Kasumi-1 (cell line): Measurements from ENCODE around the gene CXADR.

Experiments used
- DNase-seq, 2 experiments: peaks; one replicate each; lab custom pipeline; 2025; lab: John Stamatoyannopoulos, UW

The CXADR gene

DNA sequence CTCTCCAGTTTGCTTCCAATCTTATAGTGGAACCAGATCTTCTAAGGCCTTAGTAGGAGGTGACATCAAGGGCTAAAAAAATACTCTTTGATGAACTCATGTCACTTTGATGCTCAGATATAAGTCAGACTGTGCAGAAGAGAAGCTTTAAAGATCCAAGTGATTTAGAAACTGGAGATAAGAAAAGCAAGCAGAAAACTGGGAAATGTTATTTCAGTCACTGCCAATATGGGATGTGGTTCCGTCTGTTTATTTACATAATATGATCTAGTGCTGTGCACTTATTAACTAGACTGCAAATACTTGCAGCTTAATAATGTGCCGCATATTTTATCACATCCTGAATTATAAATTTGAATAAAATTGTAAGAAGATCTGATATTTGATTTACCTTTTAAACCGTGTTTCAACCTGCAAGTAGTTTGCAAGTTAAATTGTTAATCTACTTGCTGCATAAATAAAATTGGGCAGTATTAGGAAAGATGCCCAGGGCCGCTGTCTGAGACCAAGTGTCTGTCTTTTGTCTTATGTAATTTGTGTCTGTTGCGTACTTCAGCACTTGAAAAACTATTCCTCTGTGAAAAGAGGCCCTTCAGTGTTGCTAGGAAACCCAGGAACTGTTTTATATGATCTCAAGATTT is 29.6 kb downstream of the CXADR start:
- no peak for DNase-seq

DNA sequence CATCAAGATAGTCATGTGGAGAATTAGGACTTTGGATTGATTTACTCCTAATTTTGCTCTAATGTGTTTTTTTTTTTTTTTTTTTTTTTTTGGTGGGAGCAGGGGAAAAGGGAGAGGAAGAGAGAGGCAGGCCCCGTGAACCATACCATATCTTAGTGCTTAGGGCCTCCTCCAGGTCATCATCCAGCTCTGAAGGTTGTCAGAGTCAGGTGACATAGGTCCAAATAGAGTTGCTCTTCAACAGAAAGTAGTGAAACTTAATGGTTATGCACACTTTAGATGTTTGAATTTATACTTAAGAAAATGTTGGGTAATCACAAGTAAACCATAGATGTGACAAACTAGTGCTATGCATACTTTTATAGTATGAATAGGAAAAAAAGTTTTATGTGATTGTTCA is 32.2 kb downstream of the CXADR start:
- no peak for DNase-seq

DNA sequence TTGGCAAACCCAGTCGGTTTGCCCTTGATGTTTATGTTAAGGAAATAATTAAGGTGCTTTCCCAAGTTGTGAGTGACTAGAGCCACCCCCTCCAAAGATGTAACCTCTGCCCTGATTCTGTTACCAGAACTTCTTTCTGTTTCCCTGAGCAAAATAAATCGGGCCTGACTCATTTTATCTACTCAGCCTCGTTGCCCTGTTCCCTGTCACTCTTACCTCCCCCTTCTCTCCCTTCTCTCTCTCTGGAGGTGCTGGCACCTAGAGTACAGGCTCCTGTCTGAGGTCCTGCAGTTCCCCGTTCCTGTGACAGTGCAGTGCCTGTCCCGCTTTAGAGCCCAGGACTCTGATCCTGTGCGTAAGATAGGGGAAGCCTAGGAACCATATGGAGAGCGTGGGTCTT is 35.4 kb downstream of the CXADR start:
- DNase-seq: no peak

DNA sequence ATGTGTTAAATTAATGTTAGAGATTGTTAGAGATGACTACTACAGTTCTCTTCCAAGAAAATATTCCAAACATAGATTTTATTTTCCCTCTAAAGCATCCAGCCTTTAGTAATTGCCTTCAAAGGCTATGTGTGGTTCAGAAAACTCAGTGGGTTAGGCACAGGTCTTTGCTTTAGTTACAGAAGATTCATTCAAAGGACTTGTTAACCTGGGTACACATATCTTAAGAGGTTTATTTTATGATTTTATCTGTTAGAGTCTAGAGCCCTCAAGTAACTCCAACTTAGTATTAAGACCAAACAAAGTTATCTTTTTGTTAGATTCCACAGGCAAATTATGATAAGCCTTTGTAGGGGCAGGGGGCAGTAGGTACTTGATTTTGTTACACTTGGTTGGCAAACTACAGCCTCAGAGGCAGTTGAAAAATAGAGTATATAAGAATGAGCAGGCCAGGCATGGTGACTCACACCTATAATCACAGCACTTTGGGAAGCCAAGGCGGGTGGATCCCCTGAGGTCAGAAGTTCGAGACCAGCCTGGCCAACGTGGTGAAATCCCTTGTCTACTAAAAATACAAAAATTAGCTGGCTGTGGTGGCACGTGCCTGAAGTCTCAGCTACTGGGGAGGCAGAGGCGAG is 37.9 kb downstream of the CXADR start:
- DNase-seq: no peak

DNA sequence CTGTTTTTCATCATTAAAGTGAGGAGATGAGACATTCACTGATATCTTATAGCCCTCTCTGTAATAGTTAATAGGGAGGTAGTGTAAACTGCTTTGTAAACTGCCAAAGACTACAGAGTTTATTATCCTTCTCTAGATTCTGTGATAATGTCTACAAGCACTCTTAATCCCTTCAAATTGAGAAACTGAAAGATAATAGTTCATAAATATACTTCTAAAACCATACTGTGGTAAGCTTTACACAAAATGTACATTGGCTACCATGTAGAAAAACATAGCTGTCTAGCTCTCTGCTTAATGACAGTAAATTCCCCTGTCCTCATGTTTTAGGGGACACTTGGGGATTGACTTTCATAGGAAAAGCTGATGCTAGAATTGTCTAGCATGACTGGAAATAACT is 39.6 kb downstream of the CXADR start:
- no peak for DNase-seq

DNA sequence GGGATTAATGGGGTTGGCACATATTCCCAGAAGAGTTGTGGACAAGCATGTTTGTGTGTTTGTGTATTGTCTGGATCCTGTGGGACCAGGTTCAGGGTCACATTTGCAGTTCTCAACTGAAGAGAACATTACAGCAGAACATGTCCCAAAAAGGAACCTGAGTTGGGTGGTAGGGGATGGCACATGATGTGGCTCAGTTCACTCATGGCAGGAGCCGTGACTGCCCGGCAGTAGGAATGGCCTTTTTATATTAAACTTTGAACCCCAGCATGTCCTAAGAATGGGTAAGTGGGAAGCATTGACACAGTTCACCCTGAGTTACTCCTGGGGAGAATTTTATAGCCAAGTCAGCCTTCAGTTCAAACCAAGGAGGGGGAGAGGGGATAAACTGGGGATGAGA is 41.3 kb downstream of the CXADR start:
- DNase-seq: no peak

DNA sequence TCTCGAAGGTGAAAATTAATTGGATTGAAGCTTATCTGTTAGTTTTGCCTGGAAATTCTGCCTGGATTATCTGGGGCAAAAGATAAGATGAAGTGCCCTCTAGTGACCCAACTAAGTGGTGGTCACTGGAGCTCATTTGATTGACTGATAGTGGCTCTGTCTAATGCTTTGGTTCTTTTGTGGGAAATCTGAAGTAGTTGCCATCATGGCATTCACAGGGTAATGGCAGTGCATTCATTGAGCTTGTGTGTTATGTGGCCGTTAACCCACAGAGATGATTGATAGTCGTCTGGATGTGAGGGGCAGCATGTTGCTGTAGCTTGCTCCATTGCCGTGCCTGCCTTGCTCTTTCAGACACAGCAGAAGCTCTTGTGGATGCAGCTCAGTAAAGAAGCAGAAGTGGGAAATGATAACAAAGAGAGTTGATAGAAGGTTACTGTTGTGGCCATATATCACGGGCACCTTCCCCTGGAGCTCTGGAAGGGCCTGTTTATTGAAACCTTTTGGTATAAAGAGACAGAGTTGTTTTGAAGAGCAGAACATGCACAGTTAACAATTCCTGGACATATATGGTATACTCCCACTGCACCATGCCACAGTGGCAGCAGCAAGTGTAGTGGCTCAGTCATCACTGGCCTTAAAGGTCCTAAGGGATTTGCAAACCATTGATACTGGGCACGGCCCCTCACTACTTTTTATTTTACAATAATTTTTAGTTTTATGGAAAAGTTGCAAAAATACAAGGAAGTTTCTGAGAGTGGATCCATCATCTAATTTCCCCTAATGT is 42.0 kb downstream of the CXADR start:
- DNase-seq: no peak

DNA sequence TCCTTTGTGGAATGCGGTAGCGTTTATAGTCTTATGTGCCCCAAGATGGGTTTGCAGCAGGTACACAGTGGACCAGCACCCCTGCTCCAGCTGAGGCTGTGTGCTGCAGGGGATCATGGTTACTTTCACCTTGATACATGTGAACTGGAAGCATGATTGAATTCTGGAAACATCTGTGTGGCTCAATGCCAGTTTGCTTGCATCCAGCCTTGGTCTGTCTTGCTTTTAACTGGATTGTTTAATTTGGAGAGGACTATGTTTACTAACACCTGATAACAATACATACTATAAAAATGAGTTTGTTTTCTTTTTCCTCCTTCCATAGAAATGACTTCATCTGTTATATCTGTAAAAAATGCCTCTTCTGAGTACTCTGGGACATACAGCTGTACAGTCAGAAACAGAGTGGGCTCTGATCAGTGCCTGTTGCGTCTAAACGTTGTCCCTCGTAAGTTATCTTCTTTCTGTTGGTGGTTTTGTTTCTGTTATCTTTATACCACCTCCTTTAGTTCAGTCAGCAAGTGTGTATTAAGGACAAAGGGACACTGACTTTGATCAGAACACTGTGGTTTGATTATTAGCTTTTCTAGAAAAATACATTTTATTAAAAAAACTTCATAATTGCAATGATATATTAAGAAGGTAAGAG is 47.7 kb downstream of the CXADR start:
- DNase-seq: no peak

DNA sequence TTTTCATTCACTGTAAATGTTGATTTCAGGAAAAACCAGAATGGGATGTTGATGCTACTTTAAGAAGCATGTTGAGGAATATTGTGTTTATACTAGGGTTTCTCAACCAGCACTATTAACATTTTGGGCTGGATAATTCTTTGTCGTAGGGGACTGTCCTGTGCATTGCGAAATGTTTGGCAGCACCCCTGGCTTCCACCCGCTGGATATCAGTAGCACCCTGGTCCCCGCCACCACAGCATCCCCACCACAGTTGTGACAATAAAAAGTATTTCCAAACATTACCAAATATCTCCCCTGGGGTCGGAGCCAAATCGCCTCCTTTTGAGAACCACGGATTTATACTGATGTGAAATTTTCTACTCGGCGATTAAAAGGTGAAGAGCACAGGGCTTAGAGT is 57.9 kb downstream of the CXADR start:
- no peak for DNase-seq

DNA sequence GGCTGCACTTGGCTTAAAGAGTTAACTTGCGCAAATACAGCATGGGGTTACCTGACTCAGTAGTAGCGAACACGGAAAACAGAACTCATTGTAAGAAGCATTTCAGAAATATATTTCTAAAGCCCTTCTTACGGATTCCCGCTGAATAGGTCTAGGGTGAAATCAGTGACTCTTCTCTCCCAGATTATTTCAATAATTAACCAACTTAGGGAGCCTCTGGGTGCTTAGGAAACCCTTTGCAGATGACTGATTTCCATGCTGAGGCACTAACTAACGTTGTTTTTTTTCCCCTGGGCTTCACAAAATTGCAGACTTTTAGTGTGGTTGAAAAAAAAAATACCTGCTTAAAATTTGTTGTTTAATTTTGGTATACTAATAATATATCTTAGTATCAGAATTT is 59.6 kb downstream of the CXADR start:
- no peak for DNase-seq

DNA sequence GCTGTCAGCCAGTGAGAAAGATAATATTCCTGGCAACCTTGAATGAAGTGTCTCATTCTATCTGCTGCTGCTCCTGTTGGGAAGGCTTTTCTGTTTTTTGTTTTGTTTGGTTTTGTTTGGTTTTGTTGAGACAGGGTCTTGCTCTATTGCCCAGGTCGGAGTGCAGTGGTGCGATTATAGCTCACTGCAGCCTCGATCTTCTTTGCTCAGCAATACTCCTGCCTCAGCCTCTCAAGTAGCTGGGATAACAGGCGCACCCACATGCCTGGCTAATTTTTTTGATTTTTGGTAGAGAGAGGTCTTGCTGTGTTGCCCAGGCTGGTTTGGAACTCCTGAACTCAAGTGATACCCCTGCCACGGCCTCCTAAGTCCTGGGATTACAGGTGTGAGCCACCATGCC is 62.2 kb downstream of the CXADR start:
- no peak for DNase-seq

DNA sequence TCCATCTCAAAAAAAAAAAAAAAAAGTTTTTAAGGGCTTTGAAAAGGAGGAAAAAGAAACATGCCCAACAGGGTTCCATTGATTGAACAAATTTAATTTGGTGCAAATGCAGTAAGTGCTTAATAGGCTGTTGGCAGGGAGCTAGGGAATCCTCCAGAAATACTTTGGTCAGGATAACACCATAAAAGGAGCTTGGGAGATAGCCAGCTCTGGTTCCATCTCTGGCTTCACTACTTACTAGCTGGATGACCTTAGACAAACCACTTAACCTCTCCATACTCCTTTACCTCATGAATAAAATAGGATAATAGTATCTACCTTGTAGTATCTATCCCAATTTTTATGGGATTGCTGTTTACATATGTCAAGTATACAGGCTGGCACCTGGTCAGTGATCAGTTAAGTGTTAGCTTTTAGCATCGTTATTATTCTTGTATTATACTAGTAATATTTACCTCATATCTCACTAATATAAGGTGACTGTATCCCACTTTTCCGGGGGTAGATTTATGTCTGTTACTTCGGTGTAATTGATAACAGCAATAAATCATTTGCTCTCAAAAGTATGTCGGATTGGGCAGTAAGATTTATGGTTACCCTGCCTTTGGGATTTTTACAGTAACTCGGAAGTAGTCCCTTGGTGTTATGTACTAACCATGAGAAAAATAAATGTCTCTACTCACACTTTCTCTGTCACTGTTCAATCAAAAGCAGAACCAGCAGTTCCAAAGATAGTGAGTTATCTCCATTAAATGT is 63.4 kb downstream of the CXADR start:
- no peak for DNase-seq

DNA sequence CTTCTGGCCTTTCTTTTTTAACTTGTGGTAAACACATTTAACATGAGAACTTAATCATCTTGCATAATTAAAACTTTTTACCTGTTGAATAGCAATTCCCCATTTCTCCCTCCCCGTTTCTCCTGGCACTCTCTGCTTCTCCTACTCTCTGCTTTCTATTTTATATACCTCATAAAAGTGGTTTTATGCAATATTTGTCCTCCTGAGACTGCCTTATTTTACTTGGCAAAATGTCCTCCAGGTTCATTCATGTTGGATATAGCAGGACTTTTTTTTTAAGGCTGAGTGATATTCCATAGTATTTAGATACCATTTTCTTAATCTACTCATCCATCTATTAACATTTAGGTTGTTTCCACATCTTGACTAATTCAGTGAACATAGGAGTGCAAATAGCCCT is 64.9 kb downstream of the CXADR start:
- no peak for DNase-seq

DNA sequence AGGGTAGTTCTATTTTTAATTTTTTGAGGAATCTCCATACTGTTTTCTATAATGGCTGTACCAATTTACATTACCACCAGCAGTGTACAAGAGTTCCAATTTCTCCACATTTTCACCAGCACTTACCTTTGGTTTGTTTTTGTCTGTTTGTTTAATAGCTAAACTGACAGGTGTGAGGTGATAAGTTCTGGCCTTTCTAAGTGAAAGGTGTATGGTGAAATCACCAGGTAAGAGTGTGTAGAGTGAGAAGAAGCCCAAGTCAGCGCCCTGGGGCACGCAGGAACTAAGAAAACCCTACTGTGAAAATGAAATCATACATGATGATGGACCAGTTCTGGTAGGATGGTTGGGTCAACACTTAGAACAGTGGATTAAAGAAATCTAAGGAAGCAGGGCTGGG is 65.3 kb downstream of the CXADR start:
- DNase-seq: no peak

DNA sequence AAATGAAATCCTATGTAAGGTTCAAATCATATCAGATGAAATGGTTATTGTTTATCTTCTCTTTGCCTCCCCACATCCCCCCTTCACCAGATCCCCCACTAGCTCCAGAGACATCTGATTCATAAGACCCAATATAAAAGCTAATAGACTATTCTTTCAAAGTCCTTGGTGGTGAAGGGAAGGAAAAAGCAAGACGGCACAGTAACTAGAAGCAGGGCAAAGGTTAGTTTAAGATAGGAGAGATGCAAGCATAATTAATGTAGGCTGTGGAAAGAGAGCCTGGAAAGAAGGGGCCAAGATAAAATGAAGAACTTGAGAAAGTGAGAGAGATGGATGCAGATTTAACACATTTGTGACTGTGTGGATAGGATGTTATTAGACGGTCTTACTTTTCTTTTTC is 66.0 kb downstream of the CXADR start:
- DNase-seq: no peak

DNA sequence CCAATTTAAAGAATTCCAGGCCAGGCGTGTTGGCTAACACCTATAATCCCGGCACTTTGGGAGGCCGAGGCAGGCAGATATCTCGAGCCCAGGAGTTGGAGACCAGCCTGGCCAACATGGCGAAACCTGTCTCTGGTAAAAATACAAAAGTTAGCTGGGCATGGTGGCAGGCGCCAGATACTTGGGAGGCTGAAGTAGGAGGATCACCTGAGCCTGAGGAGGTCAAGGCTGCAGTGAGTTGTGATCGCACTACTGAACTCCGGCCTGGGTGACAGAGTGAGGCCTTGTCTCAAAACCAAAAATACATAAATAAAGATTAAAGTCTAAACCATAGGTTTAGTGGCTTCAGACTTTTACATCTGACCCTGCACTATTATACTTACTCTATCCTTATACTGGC is 67.5 kb downstream of the CXADR start:
- no peak for DNase-seq

DNA sequence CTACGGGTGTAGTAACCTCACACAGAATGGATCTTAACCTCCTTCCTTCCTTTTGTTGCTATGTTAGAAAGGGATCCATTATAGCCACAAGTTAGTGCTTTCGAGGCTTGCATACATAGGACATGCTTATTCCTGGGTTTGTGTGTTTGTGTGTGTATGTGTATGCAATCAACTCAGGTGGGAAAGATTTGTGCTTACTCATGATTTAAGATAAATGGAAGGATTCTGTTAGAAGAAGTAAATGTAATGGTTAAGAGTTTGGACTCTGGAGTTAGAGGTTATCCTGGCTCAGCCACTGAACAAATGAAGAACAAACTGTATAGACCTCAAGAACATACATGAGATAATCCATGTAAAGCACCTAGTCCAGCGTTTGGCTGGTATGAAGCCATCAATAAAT is 71.1 kb downstream of the CXADR start:
- no peak for DNase-seq

DNA sequence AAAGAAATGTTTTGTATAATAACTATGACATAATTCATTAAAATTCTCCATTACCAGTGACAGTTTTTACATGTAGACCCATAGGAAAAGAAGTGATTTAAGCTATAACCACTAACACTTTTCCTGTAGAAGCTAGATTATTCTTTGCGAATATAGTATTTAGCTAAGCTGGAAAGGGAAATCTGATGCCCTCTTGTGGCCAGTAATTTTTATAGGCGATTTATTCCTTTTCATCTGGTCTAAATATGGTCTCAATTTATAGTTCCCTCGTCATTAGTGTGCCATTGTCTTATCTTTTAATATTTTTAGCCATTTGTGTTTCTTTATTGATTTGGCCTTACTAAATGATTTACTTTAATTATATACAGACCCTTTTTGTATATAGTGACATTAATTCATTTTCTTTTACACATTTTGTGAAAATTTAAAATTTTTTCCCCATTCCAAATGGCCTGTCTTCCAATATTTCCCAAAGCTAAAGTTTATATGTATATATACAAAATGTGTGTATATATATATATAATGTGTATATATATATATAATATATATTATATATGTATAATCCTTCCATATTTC is 73.1 kb downstream of the CXADR start:
- DNase-seq: peak; percentile 74 to 83

DNA sequence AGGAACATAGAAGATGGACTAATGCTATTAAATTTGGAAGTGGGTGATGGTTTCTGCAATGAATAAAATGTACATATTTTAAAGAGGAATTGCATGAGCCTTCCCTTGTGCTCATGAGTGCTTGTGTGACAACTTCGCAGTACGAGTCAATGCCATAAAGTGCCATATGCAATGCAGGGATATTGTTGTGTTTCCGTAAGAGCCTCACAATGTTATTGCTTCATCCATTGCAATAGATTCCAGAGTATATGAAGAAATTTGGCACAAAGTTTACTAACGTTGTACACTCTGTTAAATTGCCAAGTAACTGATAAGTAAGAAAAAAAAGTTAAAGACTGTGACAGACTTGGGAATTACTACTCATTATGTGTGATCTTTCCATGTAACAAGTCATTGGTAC is 77.6 kb downstream of the CXADR start:
- no peak for DNase-seq

DNA sequence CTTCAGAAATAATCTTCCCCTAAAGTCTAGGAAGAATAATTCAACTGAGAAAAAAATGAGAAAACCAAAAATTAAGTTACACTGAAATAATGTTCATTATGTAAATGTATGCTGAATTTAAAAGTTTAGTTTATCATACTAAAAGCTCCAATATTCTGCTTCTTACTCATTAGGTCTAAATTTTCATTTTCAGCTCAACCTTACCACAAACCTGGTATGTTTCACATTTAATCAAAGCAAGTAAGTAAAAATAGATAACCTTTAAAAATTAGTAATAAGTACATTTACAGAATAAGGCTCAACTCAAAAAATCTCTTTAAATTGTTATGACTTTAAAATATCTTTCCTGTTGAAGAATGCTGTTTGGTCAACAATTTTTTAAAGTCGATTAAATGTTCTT is 84.8 kb downstream of the CXADR start:
- DNase-seq: no peak

DNA sequence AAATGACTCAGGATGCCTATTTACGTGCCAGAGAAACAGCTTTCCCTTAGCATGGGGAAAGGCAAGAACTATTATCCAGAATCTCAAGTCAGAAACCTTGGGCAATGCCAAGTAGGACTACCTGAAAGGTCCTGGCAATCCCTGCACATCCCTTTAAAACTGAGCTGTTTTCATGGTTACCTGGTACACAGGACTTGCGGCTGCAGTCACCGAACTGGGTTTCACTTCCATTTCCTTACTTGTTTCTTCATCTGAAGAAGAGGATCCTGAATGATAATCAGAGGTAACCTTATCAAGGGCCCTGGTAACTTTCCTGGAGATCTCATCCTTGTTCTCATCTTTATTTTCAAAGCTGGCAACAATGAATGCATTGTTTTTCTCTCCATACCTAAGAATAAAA is 85.6 kb downstream of the CXADR start:
- DNase-seq: no peak

DNA sequence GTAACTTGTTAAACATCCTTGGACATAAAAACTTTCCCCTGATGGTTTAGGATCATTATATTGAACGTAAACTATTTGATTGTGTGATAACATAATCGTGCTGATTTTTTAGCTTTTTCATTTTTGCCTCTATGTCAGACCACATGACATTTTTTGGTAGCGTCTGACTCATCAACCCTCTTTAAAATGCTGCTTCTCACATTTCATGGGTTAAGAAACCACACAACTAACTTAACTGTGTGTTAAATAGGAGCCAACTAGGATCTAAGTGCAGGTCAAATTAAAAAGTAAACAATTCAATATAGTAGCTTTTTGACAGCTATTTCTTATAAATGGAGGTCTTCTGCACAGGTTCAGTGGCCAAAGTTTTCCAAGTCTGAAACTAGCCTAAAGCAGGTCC is 90.0 kb downstream of the CXADR start:
- peak; percentile 9 for DNase-seq
